ENCODE results near the gene MARCHF9.

DNA sequence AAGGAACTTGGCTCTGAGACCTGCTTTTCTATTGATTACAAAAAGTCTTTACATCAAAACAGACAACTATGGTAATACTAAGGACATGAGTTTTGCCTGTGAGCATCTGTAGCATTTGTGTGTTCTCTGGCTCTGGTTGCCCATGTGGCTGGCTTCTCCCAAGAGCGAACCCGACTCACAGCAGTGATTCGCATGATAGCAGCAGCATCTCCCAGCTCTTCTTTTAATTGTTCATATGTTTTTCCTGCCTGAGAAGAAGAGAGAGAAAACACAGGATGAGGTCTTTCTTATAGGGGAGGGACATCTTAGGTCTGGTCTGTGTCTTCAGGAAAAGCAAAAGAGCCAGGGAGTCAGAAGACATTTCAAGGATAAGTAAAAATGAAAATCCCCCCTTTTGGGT is 46.1 kb downstream of the MARCHF9 start:
- TF ChIP-seq, protein P1, sequence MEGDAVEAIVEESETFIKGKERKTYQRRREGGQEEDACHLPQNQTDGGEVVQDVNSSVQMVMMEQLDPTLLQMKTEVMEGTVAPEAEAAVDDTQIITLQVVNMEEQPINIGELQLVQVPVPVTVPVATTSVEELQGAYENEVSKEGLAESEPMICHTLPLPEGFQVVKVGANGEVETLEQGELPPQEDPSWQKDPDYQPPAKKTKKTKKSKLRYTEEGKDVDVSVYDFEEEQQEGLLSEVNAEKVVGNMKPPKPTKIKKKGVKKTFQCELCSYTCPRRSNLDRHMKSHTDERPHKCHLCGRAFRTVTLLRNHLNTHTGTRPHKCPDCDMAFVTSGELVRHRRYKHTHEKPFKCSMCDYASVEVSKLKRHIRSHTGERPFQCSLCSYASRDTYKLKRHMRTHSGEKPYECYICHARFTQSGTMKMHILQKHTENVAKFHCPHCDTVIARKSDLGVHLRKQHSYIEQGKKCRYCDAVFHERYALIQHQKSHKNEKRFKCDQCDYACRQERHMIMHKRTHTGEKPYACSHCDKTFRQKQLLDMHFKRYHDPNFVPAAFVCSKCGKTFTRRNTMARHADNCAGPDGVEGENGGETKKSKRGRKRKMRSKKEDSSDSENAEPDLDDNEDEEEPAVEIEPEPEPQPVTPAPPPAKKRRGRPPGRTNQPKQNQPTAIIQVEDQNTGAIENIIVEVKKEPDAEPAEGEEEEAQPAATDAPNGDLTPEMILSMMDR (conservative IDR thresholded peaks at IDR 0.05) = no peak
- no peak for TF ChIP-seq EZH2 (IDR thresholded peaks at IDR 0.05; ENCODE audit: low read depth)
